Measurements from ENCODE around the gene FBH1.

DNA sequence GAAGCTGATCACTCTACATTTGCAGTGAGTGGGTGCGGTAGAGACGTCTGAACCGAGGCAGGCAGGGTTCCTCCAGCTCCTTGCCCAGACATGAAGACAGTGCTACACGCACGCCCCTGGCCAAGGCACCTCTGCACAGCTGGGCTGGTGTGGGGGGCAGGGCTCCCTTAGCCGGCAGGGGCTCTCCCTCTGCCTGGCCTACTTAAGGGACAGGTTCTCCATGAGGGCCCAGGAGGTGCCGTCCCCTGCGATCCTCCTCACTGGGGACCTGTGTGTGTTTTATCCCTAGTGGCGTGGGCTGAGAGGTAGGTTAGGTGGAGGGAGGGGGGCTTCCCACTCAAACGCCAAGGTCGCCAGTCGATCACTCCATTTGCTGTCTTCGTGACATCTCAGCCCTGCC is 52.0 kb downstream of the FBH1 start:
- TF ChIP-seq, protein P1, sequence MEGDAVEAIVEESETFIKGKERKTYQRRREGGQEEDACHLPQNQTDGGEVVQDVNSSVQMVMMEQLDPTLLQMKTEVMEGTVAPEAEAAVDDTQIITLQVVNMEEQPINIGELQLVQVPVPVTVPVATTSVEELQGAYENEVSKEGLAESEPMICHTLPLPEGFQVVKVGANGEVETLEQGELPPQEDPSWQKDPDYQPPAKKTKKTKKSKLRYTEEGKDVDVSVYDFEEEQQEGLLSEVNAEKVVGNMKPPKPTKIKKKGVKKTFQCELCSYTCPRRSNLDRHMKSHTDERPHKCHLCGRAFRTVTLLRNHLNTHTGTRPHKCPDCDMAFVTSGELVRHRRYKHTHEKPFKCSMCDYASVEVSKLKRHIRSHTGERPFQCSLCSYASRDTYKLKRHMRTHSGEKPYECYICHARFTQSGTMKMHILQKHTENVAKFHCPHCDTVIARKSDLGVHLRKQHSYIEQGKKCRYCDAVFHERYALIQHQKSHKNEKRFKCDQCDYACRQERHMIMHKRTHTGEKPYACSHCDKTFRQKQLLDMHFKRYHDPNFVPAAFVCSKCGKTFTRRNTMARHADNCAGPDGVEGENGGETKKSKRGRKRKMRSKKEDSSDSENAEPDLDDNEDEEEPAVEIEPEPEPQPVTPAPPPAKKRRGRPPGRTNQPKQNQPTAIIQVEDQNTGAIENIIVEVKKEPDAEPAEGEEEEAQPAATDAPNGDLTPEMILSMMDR (IDR thresholded peaks at IDR 0.05) = no peak
- TF ChIP-seq POLR2A (IDR thresholded peaks at IDR 0.05) = no peak
